Testis (tissue), 2 donors: ENCODE measurements around the gene P4HTM.

ENCODE experiments used
- CTCF ChIP-seq, 3 experiments: fragments of 450-650 bp in 2 of 3; fragments of 200-600 bp in 1 of 3; sonication (generic) in 1 of 3; IDR thresholded peaks; one replicate each; pipeline ENCODE4 v1.5.1; 2016 to 2019; ENCODE audit warnings: antibody characterized with exemption in 3 of 3, mild to moderate bottlenecking in 2 of 3, moderate library complexity in 1 of 3
- POLR2A ChIP-seq: fragments of 450-650 bp; IDR thresholded peaks from one replicate; pipeline ENCODE4 v1.6.1; 2017; ENCODE audit warnings: antibody characterized with exemption, mild to moderate bottlenecking, moderate library complexity

- TF ChIP-seq CTCF (IDR thresholded peaks at IDR 0.05) (no peak), POLR2A (no peak)
These were observed 19.4 kb downstream of the P4HTM start for GRCh38 chr3:49009396-49009795.
